GM12872 (cell line): Measurements from ENCODE around the gene PSEN2.

Source experiments
- TF ChIP-seq, protein P1 (sequence below): IDR thresholded peaks from 3 replicates; pipeline ENCODE4 v1.5.1; 2011; ENCODE audit warnings: low read depth, mild to moderate bottlenecking, low read length, moderate library complexity; ENCODE audit not compliant: insufficient read depth

PSEN2 gene

DNA sequence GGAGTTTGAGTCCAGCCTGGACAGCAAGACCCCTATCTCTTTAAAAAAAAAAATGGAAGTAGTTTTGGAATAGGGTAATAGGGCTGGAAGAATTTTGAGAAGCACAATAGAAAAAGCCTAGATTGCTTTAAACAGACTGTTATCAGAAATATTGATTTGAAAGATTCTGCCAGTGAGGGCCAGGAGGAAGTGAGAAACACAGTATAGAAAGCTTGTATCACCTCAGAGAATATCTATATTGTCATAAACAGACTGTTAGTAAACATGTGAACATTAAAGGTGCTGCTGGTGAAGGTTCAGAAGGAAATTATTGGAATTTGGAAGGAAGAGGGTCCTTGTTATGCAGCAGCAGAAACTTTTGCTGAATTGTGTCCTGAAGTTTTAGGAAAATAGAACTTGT, 24.8 kb upstream of the PSEN2 start:
- TF ChIP-seq, protein P1, sequence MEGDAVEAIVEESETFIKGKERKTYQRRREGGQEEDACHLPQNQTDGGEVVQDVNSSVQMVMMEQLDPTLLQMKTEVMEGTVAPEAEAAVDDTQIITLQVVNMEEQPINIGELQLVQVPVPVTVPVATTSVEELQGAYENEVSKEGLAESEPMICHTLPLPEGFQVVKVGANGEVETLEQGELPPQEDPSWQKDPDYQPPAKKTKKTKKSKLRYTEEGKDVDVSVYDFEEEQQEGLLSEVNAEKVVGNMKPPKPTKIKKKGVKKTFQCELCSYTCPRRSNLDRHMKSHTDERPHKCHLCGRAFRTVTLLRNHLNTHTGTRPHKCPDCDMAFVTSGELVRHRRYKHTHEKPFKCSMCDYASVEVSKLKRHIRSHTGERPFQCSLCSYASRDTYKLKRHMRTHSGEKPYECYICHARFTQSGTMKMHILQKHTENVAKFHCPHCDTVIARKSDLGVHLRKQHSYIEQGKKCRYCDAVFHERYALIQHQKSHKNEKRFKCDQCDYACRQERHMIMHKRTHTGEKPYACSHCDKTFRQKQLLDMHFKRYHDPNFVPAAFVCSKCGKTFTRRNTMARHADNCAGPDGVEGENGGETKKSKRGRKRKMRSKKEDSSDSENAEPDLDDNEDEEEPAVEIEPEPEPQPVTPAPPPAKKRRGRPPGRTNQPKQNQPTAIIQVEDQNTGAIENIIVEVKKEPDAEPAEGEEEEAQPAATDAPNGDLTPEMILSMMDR: no peak

DNA sequence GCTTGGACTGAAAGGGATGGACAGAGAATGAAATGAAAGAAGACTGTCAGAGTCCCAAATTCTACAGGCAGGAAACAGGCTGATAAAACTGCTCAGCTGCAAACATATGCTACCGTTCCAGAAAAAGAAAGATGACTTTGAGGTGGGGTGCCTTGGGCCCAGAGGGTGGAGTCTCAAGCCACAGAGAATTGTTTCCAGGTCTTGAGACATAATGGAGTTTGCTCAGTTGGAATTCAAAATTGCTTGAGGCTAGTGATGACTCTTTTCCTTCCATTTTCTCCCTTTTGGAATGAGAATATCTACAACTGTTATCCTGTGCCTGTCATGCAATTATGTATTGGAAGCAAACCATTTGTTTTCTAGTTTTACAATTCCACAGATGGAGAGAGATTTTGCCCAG, 23.6 kb upstream of the PSEN2 start:
- TF ChIP-seq, protein P1: no peak

DNA sequence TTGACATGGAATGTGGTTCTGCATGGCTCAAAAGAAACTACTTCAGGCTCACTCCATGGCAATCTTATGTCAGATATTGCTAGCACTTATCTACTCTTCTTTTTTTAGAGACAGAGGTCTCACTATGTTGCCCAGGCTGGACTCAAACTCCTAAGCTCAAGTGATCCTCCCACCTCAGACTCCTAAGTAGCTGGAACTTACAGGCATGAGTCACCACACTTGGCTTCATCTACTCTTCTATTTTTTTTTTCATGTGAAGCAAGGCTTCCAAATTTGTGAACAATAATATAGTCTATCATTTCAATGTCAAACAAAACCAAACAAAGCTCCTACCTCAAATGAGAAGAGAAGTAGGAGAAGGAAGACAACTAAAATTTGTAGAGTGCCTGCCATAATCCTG, 7.5 kb upstream of the PSEN2 start:
- TF ChIP-seq, protein P1: no peak

DNA sequence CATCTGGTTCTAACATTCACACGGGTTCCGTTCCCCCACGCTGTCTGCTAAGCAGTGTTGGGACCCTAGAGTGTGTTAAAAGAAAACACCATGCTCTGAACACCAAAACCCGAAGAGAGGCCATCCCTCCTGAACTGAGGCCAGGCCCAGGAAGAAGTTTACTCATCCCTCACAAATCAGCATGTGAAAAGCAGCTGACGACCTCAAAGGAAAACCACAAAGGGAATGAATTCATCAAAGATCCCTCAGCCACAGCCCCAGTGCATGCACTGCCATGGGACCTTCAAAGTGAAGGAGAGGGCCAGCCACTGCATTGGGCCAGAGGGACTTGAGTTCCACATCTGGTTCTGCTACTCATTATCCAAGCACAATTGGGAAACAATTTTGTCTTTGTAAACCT, 7.0 kb upstream of the PSEN2 start:
- TF ChIP-seq, protein P1: no peak

DNA sequence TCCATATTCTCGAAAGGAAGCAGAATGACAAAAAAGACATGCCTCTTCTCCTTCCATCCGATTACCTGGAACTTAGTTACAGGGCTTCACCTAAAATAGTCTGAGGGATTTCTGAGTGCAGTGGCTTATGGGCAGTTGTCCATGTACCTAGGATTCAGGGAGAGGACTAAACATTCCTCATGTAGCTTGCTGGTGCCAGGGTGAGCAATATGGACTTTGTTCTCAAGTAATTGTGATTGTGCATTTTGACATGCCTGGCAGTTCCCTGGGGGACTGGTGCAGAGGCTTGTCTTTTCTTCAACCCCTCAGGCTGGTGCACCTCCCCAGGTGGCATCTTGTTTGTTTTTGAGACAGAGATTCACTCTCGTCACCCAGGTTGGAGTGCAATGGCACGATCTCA, 6.1 kb upstream of the PSEN2 start:
- TF ChIP-seq, protein P1: no peak

DNA sequence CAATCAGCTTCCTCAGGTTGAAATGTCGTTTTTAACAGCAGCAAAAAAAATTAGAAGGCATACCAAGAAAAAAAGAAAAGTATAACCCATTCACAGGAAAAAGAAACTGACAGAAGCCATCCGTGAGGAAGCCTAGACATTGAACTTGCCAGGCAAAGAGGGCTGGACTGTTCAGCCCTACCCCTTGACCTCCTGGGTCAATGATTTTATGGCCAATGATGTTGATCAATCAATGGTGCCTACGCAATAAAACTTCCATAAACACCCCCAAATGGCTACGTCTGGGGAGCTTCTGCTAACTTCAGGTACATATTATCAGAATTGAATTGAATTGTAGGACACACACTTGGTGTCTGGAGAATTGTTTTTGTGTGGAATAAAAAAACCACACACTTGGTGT, 4.8 kb upstream of the PSEN2 start:
- TF ChIP-seq, protein P1: no peak

DNA sequence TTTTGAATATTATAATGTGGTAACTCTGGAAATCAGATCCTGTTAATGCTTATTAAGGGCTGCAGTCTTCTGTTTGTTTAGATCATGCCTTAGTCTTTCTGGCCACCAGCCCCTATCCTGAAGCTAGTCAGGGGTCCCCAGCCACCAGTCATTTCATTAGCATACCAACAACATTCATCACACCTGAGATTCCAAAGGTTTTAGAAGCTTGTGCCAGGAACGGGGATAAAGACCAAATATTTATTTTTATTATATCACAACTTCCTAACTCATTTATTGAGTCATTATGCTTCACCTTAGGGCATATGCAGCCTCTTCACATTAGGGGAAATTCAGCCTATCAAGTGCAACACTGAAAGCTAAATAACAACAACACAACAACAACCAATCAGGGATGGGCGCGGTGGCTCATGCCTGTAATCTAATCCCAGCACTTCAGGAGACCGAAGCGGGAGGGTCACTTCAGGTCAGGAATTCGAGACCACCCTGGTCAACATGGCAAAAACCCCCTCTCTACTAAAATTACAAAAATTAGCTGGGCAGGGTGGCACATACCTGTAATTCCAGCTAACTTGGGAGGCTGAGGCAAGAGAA, 2.9 kb upstream of the PSEN2 start:
- TF ChIP-seq, protein P1: no peak
